DMS 273 treated with DMSO at 0.1 percent for 48 hours (cell line): ENCODE results near the gene WWOX.
A peak's percentile ranks its signal among the peaks of the same experiment; 100 is the strongest.

ENCODE experiments used
- DNase-seq: peaks from one replicate; lab custom pipeline; 2025; lab: John Stamatoyannopoulos, UW

WWOX gene

DNA sequence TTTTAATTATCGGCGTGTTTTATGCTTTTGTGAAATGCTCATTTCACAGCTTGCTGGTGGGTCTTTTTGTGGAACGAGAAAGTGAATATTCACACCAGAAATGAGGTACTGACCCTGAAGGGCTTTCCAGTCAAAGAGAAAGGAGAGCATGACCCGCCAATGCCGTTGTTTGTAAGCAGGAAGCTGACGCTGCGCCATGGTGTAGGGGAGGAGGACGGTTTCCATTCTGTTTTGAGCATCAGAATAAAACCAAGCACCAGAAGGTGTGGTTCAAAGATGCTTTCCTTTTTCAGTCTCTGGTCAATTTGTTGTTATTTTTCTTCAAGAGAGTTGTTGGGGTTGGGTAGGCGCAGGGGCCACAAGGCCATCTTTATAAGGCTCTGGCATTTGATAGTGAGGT, 669.3 kb downstream of the WWOX start:
- no peak for DNase-seq

DNA sequence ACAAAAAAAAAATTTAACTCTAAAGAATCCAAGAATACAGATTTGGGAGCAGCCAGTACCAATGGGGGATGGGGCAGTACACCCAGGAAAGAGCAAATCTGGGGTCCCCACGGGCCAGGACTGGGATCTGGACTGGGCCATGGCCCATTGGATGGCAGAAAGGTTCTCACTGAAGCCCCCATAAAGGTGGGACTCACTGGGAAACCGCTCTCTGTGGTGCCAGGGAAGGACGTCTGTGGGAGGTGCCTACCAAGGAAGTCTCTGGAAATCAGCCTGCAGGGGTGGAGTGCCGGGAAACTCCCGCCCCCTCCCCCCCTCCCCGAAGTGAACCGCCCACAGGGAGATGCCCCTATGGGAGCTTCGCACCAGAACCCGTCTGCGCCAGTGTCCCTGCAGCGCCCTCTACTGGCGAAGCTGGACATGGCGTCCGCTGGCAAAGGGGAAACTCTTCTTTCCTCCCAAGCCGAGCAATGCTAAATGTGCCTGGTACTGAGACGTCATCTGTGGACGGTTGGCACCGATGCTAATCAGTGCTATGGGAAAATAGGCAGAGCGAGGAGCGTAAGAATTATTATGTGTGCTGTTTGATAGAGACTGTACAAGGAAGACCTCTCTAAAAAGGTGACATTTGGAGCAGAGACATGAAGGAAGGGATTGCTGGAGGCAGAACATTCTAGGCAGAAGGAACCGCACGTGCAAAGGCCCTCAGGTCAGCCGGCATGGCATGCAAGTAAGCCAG, 671.1 kb downstream of the WWOX start:
- no peak for DNase-seq

DNA sequence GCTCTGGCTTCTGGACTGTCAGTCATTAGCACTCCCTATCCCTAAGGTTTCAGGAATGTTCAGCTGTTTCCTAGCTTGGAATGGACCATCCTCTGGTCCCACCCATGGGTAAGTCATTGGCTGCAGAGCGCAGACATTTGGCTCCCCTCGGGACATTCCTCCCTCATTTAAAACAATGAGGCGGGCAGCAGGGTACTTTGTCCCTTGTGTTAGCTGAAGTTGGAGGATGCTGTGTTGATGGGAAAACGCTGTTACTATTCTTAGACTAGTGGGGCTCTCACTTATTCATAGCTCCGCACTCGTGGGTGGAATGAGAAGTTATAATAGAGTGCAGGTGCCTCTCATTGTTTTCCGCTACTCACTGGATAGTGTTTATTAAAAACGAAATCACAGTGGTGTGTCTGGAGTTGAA, 673.8 kb downstream of the WWOX start:
- DNase-seq = no peak

DNA sequence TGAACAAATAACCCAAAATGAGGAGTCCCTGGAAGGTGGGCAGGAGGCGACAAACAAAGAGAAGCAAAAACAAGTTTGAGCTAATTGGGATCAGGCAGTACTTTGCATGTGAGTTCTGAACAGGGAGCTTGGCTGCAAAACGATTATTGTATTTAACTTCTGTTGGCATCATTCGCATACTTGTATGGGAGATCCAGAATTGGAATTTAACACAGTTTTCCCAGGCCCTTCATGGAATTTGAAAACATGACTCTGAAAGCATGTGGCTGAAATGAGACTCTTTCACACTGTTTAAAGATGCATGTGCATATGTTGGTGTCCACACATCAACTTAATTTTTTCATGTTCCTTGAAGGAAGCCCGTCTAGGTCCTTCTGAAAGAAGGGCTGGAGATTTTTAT, 674.3 kb downstream of the WWOX start:
- no peak for DNase-seq

DNA sequence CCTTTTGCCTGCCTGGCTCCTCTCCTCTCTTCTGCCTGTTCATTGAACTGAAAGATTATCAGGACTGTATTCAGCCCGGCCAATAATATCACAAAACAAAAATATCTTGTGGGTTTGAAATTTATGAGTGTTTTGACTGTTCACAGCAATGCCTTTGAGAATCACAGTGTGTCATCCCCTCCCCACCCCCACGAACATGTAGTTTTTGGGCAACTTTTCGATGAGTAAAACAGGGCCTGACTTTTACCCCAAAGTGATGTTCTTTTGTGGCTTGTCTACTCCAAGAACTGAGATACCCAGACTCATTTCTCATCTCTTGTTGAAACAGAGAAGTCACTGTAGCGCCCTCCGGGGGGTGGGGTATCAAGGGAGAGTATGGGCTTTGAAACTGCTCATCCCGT, 675.7 kb downstream of the WWOX start:
- no peak for DNase-seq

DNA sequence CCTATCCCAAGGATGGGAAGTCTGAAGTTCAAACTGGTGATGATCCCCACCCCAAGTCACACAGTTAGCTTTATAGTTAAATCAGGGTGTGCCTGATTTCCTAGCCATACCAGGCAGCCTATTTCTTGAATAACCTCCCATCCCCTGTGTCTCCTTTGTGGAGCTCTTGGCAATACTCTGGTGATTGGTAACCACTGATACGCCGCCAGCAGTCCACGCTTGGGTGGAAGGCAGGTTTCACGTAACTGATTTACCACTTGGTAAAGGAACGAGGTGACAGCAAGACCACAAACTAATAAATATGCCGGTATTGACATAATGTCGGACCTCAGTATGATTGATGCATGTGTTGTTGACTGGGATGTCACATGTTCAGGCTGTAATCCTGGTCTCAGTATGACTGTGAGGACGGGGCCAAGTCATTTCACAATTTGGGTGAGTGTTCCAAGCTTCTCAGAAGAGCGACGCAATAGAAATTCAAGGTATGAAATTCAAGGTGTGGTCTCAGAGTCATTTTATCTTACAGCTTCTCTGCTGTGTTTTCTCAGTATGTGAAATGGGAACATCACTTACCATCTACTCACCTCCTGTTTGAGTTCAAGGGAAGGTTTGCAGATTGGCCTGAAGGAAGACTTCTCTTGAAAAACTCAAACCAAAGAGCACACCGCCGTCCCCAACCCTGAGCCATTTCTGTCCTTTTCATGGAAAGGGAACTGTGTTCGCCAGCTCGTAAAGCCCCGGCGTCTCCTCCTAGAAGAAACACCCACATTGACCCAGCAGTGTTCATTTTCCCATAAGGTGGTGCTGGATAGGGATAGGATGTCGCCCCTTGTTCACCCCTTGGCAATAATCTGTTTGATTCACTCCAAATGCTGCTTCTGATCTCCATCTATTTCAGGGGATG, 678.9 kb downstream of the WWOX start:
- DNase-seq = no peak

DNA sequence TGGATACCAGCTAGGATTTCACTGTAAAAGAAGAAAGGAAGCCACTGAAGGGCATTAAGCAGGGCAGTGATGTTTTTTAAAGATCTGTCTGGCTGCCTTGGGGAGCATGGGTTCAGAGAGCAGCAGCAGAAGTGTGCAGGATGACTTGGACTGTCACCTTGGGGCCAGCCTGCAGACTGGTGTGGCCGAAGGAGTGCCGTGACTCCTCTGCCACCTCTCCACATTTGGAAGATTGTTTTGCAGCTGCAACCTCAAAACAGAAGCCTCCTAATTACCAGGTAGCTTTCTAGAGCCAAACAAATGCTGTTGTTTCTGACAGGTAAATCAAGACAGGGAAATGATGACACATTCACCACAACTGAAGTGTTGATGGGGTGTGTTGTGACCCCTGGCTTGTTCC, 681.4 kb downstream of the WWOX start:
- DNase-seq = no peak

DNA sequence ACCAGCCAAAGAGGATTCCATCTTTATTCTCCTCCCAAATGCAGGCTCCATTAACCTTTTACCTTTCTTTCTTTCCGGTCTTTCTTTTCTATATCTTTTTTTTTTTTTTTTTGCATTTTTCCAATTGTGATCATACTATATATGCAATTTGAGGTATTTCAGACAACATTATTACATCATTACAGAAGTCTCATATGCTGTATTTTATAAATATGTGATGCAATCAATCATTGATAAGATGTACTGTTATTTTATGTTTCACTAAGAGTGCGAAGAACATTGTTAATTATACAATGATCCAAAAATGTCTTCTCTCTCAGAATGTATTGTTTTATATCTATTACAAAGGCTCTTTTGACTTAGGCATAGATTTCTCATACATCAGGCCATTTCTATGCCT, 683.1 kb downstream of the WWOX start:
- no peak for DNase-seq

DNA sequence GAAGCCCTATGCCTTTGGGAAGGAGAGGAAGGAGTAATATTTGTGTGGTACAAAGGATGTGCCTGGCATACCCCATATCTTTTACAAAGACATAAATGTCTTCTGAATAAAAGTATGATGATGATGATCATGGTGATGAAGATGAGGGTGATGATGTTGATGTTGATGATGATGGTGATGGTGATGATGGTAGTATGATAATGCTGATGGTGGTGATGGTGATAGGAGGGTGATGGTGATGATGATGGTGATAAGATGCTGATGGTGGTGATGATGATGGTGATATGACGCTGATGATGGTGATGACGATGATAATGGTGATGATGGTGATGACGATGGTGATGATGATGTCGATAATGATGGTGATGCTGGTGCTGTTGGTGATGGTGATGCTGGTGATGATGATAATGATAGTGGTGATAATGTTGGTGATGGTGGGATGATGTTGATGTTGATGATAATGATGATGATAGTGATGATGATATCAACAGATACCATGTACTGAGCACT, 684.2 kb downstream of the WWOX start:
- DNase-seq = no peak

DNA sequence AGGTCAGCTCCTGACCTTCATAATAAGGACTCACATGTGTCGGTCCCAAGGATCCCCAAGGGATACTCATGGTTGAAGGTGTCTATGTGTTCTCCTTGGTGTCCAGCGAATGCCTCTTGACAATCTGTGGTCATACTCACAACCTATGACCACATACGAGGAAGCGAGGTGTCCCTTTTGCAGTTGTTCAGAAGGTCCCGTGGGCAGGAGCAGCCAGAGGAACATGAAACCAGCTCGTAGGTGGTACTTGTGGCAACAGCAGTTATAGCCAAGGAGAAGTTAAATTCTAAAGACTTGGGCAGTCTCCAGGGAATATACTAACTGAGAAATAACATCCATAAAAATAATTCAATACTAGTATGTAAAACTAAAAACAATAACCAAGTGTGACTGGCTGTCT, 685.3 kb downstream of the WWOX start:
- no peak for DNase-seq

DNA sequence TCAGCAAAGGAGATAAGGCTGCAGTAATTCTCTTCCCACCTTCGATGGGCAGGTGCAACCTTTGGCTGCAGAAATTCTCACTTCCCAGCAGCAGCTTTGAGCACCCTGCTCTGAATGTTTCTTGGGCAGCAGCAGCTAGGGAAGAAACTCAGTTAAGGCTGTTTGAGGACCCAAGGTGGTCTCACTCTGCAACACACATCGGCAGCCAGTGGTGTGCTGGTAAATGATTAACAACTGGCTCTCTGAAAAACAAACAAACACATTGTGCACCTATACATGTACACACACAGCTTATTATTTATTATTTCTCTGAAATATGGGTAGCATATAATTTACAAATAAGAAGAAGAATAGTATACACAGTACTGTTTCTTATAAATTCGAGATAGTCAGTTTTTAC, 685.8 kb downstream of the WWOX start:
- no peak for DNase-seq

DNA sequence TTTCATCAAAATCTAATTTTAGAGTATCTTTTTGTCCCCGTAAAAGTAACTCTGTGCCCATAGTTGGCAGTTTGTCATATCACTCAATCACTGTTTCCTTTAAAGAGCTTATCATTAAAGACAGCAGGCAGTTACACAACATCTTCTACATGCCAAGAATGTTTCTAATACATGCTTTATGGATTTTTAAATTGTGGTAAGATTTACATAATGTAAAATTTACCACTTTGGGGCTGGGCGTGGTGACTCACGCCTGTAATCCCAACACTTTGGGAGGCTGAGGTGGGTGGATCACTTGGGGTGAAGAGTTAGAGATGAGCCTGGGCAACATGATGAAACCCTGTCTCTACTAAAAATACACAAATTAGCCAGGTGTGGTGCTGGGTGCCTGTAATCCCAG, 687.2 kb downstream of the WWOX start:
- no peak for DNase-seq

DNA sequence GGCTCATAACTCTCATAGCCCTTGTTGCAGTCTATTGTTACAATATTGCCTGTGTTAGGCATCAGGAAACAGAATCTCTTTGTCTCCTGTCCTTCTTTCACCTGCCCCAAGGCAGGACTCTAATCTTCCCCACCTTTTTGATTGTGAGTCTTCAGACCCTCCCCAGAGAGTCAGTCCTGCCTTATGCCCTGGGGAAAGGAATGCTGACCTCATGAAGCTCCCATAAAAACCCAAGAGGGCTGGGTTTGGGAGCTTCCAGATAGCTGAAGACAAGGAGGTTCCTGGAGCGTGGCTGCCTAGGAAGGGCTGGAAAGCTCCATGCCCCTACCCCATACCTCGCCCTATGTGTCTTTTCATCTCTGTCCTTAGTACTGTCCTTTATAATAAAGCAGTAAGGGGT, 688.8 kb downstream of the WWOX start:
- DNase-seq = no peak

DNA sequence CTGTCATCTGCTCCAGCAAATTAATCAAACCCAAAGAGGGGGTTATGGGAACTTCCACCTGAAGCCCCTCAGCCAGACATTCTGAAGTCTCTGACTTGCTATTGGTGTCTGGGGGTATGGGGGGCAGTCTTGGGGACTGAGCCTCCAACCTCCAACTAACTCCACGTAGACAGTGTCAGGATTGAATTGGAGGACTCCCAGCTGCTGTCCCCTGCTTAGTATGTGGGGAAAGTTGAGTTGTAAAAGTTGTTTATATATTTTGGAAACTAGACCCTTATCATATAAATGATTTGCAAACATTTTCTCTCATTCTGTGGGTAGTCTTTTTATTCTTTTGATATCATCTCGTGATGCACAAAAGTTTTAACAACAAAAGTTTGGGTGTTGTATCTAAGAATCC, 689.2 kb downstream of the WWOX start:
- no peak for DNase-seq

DNA sequence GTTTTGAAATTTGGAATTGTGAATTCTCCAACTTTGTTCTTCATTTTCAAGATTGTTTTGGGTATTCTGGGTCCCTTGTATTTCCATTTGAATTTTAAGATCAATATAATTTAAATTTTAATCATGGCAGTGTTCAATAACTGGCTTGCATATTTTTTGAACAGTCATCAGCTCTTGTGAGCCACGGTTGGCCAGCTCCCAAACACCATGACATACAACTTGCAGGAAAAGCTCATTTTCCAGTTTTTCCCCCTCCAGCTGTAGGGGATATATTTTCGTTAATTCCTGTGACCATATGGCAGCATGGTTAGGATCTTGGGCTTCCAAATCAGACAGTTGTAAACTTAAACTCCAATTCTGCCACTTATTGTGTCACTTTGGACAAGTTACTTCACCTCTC, 690.1 kb downstream of the WWOX start:
- DNase-seq = no peak

DNA sequence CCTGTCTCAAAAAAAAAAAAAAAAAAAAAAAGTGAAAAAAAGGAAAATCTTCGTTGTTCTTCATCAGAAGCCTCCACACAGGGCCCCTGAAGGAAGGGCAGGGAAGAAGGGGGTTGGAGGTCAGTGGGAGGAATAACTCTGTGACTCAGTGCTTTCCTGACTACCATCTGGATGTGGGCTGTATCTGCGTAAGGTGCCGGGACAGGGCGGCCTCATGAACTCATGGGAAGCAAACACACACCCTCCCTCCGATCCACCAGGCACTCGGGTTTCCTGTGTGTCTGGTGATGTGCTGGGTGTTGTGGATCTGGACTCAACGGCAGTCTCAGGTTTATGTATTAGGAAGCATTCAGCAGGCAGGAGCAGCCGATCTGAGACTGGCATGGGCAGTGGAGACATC, 691.6 kb downstream of the WWOX start:
- DNase-seq = no peak

DNA sequence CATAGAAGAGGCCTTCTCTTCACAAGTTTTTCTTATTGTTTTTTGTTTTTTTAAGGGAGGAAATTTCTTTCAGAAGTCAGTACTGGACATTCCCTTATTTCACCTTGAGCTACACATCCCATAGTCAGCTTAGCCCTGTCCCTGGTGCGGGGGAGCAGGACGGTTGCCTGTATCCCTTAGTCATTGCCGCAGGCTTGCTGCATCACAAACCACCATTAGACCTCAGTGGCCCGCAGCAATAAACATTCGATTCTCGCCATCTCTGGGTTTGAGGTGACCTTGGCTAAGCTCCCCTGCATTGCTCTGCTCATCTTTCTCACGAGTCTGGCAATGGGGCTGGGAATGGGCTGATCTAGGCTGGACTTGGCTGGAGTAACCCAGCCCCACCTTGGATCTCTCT, 692.5 kb downstream of the WWOX start:
- DNase-seq = no peak

DNA sequence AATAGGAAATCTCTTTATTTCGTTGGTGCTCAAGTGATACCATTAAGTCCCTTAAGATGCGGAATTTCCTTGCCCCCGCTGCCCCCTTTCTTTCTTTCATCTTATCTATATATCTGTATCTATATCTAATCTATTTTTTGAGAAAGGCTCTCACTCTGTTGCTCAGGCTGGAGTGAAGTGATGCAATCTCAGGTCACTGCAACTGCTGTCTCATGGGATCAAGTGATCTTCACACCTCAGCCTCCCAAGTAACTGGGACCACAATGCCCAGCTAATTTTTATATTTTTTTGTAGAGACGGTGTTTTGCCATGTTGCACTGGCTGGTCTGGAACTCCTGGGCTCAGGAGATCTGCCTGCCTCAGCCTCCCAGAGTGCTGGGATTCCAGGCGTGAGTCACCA, 693.5 kb downstream of the WWOX start:
- no peak for DNase-seq

DNA sequence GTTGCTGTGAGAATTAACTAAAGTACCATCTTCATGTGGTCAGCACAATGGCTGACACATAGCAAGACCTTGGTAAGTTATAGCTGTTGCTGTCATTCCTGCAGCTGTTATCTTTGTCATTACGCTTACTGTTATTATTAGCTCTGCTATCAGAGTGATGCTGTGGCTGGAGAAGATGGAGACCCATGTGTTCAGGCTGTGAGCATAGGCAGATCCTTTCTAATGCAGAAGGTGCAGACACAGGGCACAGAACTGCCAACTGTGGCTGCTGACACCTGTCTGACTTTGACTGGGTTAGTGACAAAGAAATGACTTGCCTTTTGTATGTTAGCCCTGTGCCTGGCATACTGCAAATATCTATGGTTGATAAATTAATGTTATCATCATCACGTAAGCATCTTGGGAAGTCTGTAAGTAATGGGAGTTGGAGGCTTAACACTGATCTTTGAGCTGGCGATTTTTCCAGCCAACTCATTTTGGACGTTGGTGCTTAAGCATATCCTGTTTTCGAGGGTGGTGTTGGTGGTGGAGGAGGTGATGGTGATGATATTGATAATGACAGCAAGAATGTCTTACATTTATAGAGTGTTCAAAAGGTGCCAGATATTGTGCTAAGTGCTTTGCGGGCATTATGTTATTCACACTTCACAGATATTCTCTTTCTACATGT, 695.3 kb downstream of the WWOX start:
- DNase-seq = no peak

DNA sequence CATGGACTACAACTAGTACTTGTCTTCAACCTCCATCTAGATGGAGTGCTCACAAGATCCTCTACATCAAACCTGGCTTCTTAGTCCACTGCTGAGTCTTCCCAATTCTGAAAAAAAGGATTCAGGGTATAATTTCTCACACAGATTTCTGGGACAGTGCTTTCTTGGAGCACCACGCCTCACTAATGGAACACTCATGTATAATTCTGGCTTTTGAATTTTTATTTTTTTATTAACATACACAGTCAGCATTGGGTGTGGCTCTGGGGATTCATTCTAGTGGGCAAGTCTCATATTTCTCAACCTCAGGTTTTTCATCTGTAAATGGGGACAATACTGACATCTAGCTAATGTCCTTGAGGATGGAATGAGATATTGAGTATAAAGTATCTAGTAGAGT, 696.0 kb downstream of the WWOX start:
- no peak for DNase-seq

DNA sequence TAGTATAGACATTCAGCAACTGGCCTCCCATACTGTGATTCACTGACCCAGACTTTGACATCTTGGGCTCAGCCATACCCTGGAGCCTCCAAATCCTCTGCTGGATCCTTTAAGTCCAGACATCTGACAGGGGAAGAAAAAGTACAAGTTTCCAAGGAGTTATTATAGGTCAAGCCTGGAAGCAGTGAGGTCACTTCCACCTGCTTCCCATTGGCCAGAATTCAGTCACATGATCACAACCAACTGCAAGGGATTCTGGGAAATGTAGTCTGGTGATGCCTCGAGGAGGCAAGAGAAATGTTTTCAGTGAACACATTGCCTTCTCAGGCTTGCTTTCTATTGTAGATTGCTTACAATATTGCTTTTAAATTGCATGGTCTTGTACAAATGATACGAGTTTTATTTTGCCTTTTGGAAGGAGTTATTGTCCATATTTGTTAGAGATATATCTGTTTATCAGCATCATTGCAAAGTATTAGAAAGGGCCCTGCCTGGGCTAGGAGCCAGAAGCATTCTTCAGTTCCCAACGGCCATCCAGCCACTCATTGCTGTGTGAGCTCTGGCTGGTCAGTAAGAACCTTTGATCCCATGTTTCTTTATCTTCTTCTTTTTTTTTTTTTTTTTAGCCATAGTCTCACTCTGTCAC, 696.9 kb downstream of the WWOX start:
- DNase-seq = peak; percentile 43

DNA sequence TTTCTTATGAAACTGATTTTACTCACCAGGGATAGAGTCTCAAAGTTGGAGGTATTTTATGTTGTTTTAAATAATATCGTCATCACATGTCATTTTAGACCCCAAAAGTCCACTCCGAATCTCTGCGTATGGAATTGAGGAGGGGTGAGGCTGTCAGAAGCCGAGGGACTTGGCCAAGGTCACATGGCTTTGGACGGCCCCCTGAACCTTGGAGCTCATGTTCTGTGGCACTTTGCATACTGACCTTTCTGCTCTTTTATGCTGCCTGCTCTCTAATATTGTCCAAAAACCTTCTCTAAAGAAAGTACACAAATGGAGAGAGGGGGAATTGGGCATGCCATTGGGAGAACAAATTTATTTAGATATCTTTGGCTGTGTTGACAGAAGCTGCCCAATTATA, 700.0 kb downstream of the WWOX start:
- DNase-seq = no peak
